Measurements from ENCODE around the gene AP5B1. TPM values are rescaled to one million over a fixed set of nuclear protein-coding genes. Genes with fewer than 3 reads are reported as not detected.

Gene AP5B1
- total RNA-seq, 1 donor from 2014 or later, result 16.6 TPM

DNA sequence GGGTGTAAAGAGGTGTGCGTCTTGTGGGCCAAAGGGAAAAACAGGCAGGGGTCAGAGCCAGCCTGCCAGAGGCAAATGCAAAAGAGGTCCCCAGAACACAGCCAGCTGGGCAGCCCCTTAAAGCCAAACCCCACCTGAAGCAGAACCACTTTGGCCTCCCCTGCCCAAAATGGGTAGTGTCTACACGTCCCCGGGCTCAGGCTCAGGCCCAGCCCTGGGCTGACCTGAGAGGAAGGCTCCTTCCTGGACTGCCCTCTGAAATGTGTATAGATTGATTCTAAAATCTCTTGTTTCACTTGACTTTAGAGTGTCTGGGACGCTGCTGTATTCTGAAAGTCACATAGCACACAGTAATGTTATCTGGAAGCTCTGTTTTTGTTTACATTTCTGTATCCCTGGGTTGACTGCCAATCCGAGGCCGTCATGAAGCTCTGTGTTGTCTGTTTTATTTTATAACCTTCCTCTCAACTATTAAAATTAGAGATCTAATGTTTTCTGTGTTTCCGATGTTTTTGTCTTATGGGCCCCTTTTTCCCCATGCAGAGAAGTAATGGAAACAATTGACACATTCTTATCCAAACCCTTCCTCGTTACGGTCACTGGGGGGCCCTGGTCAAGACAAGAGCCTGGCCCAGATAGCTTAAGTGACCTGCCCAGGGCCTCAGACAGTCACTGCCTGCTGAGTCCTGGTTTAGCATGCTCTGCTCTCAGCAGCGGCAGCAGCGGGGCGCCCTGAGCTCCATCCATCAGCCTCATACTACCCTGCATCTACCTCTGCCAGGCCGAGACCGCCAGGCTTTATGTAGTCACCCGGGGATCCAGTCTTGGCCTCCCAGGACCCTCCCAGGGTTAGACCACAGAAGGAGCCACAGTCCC is 16.2 kb upstream of the AP5B1 start:
- TF ChIP-seq, protein P1, sequence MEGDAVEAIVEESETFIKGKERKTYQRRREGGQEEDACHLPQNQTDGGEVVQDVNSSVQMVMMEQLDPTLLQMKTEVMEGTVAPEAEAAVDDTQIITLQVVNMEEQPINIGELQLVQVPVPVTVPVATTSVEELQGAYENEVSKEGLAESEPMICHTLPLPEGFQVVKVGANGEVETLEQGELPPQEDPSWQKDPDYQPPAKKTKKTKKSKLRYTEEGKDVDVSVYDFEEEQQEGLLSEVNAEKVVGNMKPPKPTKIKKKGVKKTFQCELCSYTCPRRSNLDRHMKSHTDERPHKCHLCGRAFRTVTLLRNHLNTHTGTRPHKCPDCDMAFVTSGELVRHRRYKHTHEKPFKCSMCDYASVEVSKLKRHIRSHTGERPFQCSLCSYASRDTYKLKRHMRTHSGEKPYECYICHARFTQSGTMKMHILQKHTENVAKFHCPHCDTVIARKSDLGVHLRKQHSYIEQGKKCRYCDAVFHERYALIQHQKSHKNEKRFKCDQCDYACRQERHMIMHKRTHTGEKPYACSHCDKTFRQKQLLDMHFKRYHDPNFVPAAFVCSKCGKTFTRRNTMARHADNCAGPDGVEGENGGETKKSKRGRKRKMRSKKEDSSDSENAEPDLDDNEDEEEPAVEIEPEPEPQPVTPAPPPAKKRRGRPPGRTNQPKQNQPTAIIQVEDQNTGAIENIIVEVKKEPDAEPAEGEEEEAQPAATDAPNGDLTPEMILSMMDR (conservative IDR thresholded peaks at IDR 0.05), result no peak
- H3K4me1 Mint-ChIP-seq (ENCODE audit: unreplicated experiment), result peaks cover 10% of the 10 kb centered on the region
- no peak overlapping the region for H3K4me3 Mint-ChIP-seq
- H3K27me3 Mint-ChIP-seq, result peaks cover 4% of the 10 kb centered on the region
- peak overlapping the region; percentile 22 for H3K27ac Mint-ChIP-seq
- DNase-seq (ENCODE audit: extremely low spot score, unreplicated experiment), result no peak
- no peaks in the 10 kb centered on the region for H3K9me3 Mint-ChIP-seq
- H3K36me3 Mint-ChIP-seq, result no peaks in the 10 kb centered on the region

DNA sequence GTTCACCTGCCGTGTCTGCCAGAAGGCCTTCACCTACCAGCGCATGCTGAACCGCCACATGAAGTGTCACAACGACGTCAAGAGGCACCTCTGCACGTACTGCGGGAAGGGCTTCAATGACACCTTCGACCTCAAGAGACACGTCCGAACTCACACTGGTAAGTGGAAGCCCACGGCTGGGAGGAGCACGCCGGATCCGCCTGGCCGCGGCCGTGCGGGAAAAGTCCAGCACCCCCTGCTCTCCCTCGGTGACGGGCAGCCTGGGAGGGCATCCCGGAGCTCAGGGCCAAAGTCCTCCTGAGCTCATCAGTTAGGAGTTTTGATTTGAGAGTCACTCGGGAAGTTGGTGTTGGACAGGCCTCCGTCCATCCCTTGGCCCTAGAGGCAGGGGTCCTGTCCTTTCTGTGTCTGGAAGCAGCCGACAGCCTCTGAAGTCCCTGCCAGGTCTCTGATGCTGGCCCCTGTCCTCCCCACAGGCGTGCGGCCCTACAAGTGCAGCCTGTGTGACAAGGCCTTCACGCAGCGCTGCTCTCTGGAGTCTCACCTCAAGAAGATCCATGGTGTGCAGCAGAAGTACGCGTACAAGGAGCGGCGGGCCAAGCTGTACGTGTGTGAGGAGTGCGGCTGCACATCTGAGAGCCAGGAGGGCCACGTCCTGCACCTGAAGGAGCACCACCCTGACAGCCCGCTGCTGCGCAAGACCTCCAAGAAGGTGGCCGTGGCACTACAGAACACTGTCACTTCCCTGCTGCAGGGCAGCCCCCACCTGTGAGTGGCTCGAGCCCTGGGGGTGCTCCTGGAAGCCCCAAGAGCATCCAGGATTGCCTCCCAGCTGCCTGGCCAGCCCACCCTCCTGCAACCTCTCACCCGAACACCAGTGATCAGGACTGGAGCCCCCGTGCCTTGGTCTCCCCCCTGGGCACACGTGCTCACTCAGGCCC is 14.1 kb upstream of the AP5B1 start:
- Mint-ChIP-seq H3K27ac (no peak overlapping the region), H3K36me3 (no peaks in the 10 kb centered on the region), H3K4me3 (no peak overlapping the region), H3K4me1 (ENCODE audit: unreplicated experiment) (peaks cover 16% of the 10 kb centered on the region), H3K9me3 (no peaks in the 10 kb centered on the region), H3K27me3 (peaks cover 14% of the 10 kb centered on the region)
- TF ChIP-seq, protein P1 (conservative IDR thresholded peaks at IDR 0.05), result no peak
- DNase-seq (ENCODE audit: extremely low spot score, unreplicated experiment), result no peak

DNA sequence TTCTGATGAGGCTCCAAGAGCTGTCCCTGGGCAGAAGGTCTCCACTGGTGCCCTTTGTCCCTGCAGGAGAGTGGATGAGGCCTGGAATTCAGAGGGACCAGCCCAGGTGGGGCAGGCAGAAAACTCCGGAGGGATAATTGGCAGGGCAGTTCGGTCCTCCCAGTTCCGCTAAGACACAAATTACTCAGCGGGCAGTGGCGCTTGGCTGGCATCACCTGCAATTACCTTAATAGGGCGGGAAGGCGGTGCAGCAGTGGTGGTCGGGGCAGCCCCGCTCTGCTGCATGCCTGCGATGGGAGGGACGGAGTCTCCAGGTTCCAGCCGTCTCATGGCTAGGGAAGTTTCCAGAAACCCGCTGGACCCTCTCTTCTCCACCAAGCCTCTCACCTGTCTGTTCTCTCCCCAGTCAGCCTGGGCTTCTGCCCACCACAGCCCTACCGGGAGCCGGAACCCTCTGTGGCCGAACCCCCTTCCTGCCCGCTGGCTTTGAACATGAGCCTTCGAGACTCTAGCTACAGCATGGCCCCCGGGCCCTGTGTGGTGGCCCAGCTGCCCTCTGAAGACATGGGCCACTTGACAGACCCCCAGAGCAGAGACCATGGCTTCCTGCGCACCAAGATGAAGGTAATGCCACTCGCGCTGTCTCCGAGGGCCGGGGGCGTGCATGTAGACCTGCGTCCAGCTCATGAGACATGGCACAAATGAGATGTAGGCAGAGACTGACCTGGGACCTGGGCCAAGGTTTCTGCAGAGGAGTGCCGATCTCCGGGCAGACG is 13.0 kb upstream of the AP5B1 start:
- peaks cover 19% of the 10 kb centered on the region for H3K4me1 Mint-ChIP-seq (ENCODE audit: unreplicated experiment)
- no peaks in the 10 kb centered on the region for H3K36me3 Mint-ChIP-seq
- DNase-seq (ENCODE audit: extremely low spot score, unreplicated experiment), result no peak
- peaks cover 23% of the 10 kb centered on the region for H3K27me3 Mint-ChIP-seq
- TF ChIP-seq, protein P1 (conservative IDR thresholded peaks at IDR 0.05), result no peak
- no peak overlapping the region for H3K4me3 Mint-ChIP-seq
- no peaks in the 10 kb centered on the region for H3K9me3 Mint-ChIP-seq
- no peak overlapping the region for H3K27ac Mint-ChIP-seq

DNA sequence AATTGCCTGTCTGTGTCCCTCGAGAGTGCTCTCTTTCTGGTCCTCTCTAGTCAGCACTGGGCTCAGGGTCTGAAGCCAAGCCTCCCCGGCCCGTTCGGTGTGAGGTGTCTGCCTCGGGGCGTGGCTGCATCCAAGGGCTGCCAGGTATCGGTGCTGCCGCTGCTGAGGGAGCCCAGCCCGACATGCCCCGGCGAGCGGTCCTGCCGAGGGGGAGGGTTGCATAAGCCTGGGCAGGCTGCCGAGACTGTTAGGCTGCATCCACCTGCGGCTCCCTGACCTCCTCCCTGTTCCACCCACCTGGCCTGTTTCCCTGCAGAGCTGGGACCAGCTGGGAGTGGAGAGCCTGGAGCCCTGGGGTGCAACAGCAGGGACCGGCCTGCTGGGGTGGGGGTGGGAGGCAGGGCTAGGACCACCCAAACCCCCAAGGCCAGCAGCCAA is 12.4 kb upstream of the AP5B1 start:
- H3K27me3 Mint-ChIP-seq, result peaks cover 30% of the 10 kb centered on the region
- DNase-seq (ENCODE audit: extremely low spot score, unreplicated experiment), result no peak
- H3K4me1 Mint-ChIP-seq (ENCODE audit: unreplicated experiment), result peaks cover 21% of the 10 kb centered on the region
- peak overlapping the region; percentile 65 for H3K4me3 Mint-ChIP-seq
- H3K36me3 Mint-ChIP-seq, result no peaks in the 10 kb centered on the region
- no peaks in the 10 kb centered on the region for H3K9me3 Mint-ChIP-seq
- peak overlapping the region; percentile 81 for H3K27ac Mint-ChIP-seq
- TF ChIP-seq, protein P1 (conservative IDR thresholded peaks at IDR 0.05), result no peak

DNA sequence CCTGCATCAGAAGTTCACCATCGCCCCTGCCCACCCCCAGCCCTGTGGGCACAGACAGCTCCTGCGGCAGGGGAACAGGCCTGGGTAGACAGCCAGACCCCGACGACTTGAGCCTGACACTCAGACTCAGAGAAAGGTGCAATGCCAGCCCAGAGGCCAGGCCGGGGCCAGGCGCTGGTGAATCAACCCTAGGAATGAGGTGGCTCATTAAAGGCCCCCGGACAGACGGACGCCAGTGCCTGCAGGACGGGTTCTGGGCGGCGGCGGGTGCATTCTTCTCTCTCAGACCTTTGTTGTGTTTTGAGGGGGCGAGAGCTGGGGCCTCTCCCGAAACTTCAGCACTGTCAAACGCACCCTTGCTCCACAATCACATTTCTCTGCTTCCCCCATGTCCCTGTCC is 11.7 kb upstream of the AP5B1 start:
- DNase-seq (ENCODE audit: extremely low spot score, unreplicated experiment), result no peak
- Mint-ChIP-seq H3K4me1 (ENCODE audit: unreplicated experiment) (peaks cover 21% of the 10 kb centered on the region), H3K36me3 (no peaks in the 10 kb centered on the region), H3K27ac (peak overlapping the region; percentile 81), H3K9me3 (no peaks in the 10 kb centered on the region), H3K4me3 (peak overlapping the region; percentile 65), H3K27me3 (peaks cover 33% of the 10 kb centered on the region)
- TF ChIP-seq, protein P1 (conservative IDR thresholded peaks at IDR 0.05), result no peak

Measured in type B pancreatic cell (in vitro differentiated cells).